NCI-H187 treated with DMSO at 0.1 percent for 48 hours (cell line): Measurements from ENCODE around the gene SIPA1L3.

Experiments used
- DNase-seq: peaks from one replicate; lab custom pipeline; 2025; lab: John Stamatoyannopoulos, UW

SIPA1L3 gene

GRCh38 chr19:38239816-38240215 is 332.8 kb downstream of the SIPA1L3 start:
- no peak for DNase-seq

- DNase-seq: no peak
These were observed 336.3 kb downstream of the SIPA1L3 start for GRCh38 chr19:38243279-38243673.

- DNase-seq: no peak
These were observed 339.0 kb downstream of the SIPA1L3 start for GRCh38 chr19:38245826-38246498.

GRCh38 chr19:38247126-38247525 is 340.1 kb downstream of the SIPA1L3 start:
- no peak for DNase-seq

- no peak for DNase-seq
These were observed 340.8 kb downstream of the SIPA1L3 start for GRCh38 chr19:38247734-38248268.

GRCh38 chr19:38248421-38248820 is 341.4 kb downstream of the SIPA1L3 start:
- DNase-seq: no peak

- no peak for DNase-seq
These were observed 343.4 kb downstream of the SIPA1L3 start for GRCh38 chr19:38250428-38250820.

GRCh38 chr19:38250821-38251563 is 344.0 kb downstream of the SIPA1L3 start:
- no peak for DNase-seq

- no peak for DNase-seq
These were observed 344.6 kb downstream of the SIPA1L3 start for GRCh38 chr19:38251564-38252051.

GRCh38 chr19:38252385-38252784 is 345.4 kb downstream of the SIPA1L3 start:
- no peak for DNase-seq

- no peak for DNase-seq
These were observed 346.1 kb downstream of the SIPA1L3 start for GRCh38 chr19:38252941-38253691.

- DNase-seq: no peak
These were observed 346.8 kb downstream of the SIPA1L3 start for GRCh38 chr19:38253788-38254187.

- DNase-seq: no peak
These were observed 348.5 kb downstream of the SIPA1L3 start for GRCh38 chr19:38255383-38256014.
